Measurements from ENCODE around the gene EML3. TPM values are rescaled to one million over a fixed set of nuclear protein-coding genes. Genes with fewer than 3 reads are reported as not detected.
A peak's percentile ranks its signal among the peaks of the same experiment; 100 is the strongest.

Gene EML3
- total RNA-seq, 4 donors from 2014 or later: 39.5 to 61.0 (median 42.9) TPM

- 89 to 93% methylated on average over 11 of the region's 11 CpGs for WGBS, 2 donors
- intact Hi-C loops (cut with DNase I; ENCODE audit: low total_unique reads): no loop called here
- no peak for DNase-seq (ENCODE audit: low spot score in 2 of 2)
- TF ChIP-seq, protein P1, sequence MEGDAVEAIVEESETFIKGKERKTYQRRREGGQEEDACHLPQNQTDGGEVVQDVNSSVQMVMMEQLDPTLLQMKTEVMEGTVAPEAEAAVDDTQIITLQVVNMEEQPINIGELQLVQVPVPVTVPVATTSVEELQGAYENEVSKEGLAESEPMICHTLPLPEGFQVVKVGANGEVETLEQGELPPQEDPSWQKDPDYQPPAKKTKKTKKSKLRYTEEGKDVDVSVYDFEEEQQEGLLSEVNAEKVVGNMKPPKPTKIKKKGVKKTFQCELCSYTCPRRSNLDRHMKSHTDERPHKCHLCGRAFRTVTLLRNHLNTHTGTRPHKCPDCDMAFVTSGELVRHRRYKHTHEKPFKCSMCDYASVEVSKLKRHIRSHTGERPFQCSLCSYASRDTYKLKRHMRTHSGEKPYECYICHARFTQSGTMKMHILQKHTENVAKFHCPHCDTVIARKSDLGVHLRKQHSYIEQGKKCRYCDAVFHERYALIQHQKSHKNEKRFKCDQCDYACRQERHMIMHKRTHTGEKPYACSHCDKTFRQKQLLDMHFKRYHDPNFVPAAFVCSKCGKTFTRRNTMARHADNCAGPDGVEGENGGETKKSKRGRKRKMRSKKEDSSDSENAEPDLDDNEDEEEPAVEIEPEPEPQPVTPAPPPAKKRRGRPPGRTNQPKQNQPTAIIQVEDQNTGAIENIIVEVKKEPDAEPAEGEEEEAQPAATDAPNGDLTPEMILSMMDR (IDR thresholded peaks at IDR 0.05): no peak
- no peak for TF ChIP-seq POLR2A (IDR thresholded peaks at IDR 0.05)
- H3K4me3 ChIP-seq (ENCODE audit: low read depth, poor library complexity, severe bottlenecking): no peak overlapping the region
These were observed 36.9 kb upstream of the EML3 start for GRCh38 chr11:62649486-62649885.

GRCh38 chr11:62648967-62649364, 36.4 kb upstream of the EML3 start:
- intact Hi-C loops (cut with DNase I; ENCODE audit: low total_unique reads): no loop called here
- 80 to 93% methylated on average over 5 to 11 of the region's 11 CpGs for WGBS, 2 donors
- no peak for TF ChIP-seq POLR2A (IDR thresholded peaks at IDR 0.05)
- TF ChIP-seq, protein P1 (IDR thresholded peaks at IDR 0.05): no peak
- DNase-seq (ENCODE audit: low spot score in 2 of 2): no peak
- no peak overlapping the region for H3K4me3 ChIP-seq (ENCODE audit: low read depth, poor library complexity, severe bottlenecking)

DNA sequence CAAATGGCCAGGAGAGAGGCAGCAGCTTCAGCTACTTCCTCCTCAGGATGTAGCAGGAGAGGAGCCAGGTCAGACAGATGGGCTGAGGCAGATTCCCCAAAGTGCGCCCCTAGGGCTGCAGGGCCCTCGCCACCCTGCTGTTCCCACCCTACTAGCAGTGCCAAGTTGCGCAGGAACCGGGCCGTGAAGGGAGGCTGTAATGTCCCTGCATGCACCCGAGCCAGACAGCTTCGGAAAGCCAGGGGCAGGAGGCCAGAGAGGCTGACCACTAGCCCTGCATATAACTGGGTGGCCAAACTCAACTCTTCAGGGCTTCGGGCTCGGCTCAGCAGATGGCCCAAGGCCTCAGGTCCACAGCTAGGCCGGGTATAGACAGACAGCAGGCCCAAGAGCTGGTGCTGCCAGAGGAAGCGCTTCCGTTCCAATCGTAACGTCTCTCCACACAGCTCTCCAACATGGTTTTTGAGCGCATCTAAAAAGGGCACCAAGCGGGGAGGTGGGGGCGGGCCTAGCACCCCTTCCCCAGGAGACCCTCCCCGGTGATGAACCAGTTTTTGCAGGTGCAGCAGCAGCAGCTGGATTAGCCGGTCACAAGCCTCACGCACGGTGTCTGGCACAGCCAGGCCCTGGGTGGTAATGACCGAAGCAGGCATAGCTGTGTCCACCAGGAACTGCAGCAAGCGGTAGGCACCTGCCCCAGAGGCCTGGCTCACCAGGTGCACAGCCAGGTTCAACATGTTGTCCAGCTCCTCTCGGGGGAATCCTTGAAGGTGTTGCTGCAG, 35.8 kb upstream of the EML3 start:
- 86 to 89% methylated on average over 21 to 23 of the region's 24 CpGs for WGBS, 2 donors
- no peak for DNase-seq (ENCODE audit: low spot score in 2 of 2)
- no peak for TF ChIP-seq POLR2A (IDR thresholded peaks at IDR 0.05)
- TF ChIP-seq, protein P1 (IDR thresholded peaks at IDR 0.05): no peak
- intact Hi-C loops (cut with DNase I; ENCODE audit: low total_unique reads): no loop called here
- H3K4me3 ChIP-seq (ENCODE audit: low read depth, poor library complexity, severe bottlenecking): no peak overlapping the region

GRCh38 chr11:62647609-62648005, 35.0 kb upstream of the EML3 start:
- no peak for DNase-seq (ENCODE audit: low spot score in 2 of 2)
- intact Hi-C loops (cut with DNase I; ENCODE audit: low total_unique reads): no loop called here
- no peak overlapping the region for H3K4me3 ChIP-seq (ENCODE audit: low read depth, poor library complexity, severe bottlenecking)
- TF ChIP-seq POLR2A (IDR thresholded peaks at IDR 0.05): no peak
- TF ChIP-seq, protein P1 (IDR thresholded peaks at IDR 0.05): no peak
- WGBS, 2 donors: 70 to 91% methylated on average over 6 of the region's 6 CpGs

DNA sequence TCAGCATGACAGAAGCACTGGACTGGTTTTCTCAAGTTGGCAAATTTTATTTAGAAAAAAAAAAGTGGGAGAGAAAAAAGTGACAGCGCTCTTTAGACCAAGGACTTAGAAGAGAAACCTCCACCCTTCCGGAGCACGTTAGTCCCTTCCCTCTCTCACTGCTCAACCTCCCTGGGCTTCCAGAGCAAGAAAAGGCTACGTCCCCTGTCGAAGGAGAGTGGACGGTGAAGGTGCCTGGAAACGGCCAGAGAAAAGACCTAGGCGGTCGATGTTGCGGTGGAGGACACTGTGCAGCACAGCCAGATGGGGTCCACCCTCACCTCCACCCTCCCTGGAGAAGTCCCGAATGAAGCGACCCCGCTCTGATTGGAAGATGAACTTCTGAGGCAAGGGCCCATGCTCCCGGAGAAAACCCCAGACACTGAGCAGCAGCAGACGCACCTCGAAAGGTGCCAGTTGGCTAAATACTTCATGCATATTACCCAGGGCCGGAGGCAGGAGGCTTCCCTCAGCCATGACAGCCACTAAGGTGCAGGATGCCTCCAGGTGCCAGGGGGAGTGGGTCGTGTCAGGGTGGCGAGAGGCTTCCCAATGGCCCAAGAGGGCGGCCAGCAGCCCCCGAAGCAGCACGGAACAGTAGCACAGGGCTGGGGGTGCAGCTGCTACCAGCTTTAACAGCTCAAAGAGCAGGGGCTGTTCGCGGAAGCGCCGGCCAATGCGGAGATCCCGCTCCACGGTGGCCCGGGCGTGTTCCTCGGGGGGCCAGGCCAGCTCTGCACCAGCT, 34.4 kb upstream of the EML3 start:
- TF ChIP-seq, protein P1 (IDR thresholded peaks at IDR 0.05): no peak
- TF ChIP-seq POLR2A (IDR thresholded peaks at IDR 0.05): no peak
- DNase-seq (ENCODE audit: low spot score in 2 of 2): peak in 1 of 2 donors; percentile 31
- no peak overlapping the region for H3K4me3 ChIP-seq (ENCODE audit: low read depth, poor library complexity, severe bottlenecking)
- WGBS, 2 donors: 57 to 60% methylated on average over 31 to 32 of the region's 32 CpGs
- intact Hi-C loops (cut with DNase I; ENCODE audit: low total_unique reads): no loop called here

Data from lower leg skin (tissue), 4 donors.